GM18505 (cell line): Measurements from ENCODE around the gene MRPL48.

Experiments
- ATAC-seq: cut with Tn5 transposase; IDR thresholded peaks from one replicate; pipeline ENCODE4 v1.9.1; 2021; ENCODE audit not compliant: unreplicated experiment
- POLR2A ChIP-seq: IDR thresholded peaks from 4 replicates; pipeline ENCODE4 v1.6.1; 2011; ENCODE audit warnings: borderline replicate concordance; ENCODE audit not compliant: insufficient read depth, insufficient read length; ENCODE audit errors: extremely low read depth

Gene MRPL48

GRCh38 chr11:73838443-73839122 lies 50.9 kb downstream of the MRPL48 start:
- no peak for ATAC-seq

DNA sequence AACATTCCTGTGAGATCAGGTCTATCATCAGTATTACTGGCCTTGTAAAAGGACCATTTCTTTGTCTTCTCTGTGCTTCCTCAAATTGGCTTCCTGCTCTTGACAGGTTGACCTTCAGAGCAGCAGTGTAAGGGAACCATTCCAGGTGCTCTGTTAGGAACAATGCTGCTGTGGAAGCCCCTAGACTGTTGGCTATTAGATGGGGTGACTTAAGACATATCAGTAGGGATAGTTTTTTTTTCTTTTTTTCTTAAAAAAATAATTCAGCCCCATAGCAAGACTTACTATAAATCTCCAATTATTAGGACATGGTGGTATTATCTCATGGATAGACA lies 51.4 kb downstream of the MRPL48 start:
- no peak for TF ChIP-seq POLR2A
- no peak for ATAC-seq

More at GRCh38 chr11:73838443-73839122, 50.9 kb downstream of the MRPL48 start:
- TF ChIP-seq POLR2A: no peak

GRCh38 chr11:73851046-73851764 lies 63.5 kb downstream of the MRPL48 start:
- ATAC-seq: no peak
- no peak for TF ChIP-seq POLR2A

DNA sequence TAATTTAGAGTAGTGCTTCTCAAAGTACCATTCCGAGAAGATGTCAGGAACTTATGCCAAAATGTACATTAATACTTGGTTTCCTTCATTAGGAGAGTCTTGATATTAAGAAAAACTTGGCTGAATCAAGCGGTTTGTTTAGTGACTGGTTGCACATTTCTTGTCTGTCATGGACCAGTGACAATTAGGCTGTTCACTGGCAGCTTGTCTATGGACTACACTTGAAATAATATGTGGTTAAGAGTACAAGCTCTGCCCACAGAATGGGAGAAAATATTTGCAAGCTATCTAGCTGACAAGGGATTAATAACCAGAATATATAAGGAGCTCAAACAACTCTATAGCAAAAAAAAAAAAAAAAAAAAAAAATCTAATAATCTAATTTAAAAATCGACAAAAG lies 64.4 kb downstream of the MRPL48 start:
- ATAC-seq: no peak
- no peak for TF ChIP-seq POLR2A

DNA sequence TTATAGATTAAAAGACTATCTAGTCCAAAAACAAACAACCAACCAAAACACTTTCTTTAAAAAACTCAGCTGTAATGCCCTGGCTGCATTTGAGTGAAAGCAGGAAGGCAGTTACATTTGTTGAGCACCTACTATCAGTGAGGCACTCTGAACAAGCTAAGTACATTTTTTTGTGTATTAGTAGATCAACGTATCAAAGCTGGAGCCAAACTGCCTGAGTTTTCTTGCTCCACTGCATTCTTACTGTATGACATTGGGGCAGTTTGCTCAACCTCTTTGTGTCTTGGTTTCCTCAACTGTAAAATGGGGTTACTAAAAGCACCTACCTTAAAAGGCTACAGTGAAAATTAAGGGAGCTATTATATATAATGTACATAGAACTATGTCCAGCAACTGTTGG lies 67.0 kb downstream of the MRPL48 start:
- ATAC-seq: no peak
- TF ChIP-seq POLR2A: no peak

DNA sequence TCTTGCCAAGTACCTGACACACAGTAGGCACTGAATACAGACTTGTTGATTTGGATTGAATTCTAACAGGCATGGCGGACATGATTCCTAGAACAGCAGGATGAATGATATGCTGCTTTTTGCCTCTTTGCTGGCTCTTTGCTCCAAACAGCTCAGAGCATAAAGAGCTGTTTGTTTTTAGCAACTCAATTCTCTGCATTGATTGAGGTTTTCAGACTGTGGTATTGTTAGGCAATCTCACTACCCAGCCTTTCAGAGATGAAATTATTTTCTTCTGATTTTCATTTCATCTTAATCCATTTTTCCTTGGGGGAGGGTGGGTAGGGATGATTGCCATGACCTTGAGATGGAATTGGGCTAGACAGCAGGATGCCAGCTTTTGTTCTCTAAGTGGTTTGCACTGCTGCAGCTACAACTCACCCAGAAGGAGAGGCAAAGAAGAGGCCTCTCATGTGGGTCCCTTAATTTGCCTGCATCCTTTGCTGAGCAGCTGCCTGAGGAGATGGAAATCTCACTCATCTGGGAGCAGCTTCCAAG lies 68.4 kb downstream of the MRPL48 start:
- no peak for ATAC-seq
- no peak for TF ChIP-seq POLR2A

DNA sequence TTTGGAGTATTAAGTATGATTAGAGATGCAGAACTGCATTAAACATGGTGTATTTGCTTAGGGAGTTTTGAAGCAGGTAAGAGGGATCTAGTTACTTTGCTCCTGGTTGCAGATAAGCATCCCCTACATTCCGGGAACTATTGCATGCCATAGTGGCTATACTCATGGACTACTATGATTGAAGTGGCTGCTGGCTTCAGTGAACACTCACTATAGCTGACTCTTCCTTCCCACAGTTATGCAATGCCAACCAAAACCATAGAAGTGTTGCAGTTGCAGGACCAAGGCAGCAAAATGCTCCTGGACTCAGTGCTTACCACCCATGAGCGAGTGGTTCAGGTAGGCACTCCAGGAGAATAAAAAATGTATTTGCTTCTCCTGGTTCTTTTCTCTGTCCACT lies 72.0 kb downstream of the MRPL48 start:
- no peak for ATAC-seq
- TF ChIP-seq POLR2A: no peak

DNA sequence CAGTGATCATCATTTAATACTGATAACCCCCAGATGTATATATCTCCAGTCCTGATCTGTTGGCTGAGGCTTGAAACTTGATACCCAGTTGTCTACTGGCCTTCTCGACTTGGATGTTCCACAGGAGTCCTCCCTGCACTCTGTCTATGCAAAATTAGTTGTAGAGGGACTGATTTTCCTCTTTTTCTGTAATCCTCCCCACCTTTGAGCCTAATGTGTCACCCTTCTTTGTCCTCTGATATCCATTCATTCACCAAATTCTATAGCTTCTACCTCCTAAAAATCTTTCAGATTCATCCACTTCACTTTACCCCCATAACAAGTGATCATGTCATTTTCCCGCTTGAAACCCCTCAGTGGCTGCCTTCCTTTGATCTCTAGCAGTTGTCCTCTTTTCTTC lies 72.5 kb downstream of the MRPL48 start:
- ATAC-seq: no peak
- no peak for TF ChIP-seq POLR2A

- no peak for TF ChIP-seq POLR2A
Measured at GRCh38 chr11:73862986-73863385, 75.3 kb downstream of the MRPL48 start.

DNA sequence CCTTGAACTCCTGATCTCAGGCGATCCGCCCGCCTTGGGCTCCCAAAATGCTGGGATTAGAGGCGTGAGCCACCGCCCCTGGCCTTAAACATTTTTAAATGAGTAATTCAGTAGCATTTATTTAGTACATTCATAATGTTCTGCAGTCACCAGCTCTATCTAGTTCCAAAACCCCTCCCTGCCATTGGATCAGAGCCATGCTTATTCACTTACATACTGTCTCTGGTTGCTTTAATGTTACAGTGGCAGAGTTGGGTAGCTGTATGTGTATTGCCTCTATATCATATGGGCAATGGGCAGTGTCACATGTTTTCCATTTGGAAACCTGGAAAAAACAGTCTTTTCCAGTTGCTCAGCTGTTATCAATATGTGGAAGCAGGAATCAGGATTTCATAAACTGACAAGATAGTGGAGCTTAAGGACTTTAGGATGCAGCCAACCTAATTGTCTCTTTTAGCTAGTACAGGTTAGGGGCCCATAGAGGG lies 78.5 kb downstream of the MRPL48 start:
- no peak for TF ChIP-seq POLR2A
- ATAC-seq: no peak

More at GRCh38 chr11:73862986-73863385, 75.3 kb downstream of the MRPL48 start:
- ATAC-seq: no peak

DNA sequence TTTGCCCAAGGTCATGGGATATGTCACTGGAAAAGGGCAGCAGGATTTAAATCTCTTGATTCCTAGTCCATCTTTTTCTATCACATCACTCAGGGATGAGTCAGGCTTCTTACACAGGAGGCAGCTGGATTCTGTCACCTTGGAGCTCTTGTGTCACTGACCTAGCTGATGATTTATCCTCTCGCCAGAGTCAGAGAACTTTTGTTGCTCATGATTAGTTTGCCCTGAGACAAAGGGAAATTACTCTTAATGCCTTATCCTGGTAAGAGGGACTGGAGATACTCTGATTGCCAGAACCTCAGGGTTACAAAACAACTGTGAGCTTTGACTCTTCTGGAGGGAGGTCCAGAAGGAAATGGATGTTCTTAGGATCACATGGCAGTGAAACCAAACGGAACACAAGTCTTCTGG lies 78.9 kb downstream of the MRPL48 start:
- TF ChIP-seq POLR2A: no peak
- no peak for ATAC-seq

GRCh38 chr11:73869332-73869949 lies 81.8 kb downstream of the MRPL48 start:
- no peak for TF ChIP-seq POLR2A
- no peak for ATAC-seq

- ATAC-seq: no peak
- TF ChIP-seq POLR2A: no peak
Measured at GRCh38 chr11:73870261-73870660, 82.6 kb downstream of the MRPL48 start.

GRCh38 chr11:73872749-73873357 lies 85.2 kb downstream of the MRPL48 start:
- no peak for ATAC-seq
- TF ChIP-seq POLR2A: no peak

DNA sequence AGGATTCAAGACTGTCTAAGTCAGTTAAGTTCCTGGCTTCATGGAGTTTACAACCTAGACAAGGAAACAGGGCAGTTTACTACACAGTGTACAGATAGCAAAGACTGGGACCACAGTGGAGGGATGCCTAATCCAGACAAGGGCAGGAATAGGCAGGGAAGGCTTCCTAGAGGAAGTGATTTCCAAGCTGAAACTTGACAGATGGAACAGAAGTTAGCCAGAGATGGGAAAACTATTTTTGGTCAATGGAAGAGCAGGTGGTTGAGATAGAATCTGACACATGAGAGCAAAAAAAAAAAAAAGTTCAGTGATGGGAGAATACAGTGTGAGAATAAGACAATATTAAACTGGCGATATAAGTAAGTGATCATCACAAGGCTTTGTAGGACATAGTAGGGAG lies 87.7 kb downstream of the MRPL48 start:
- no peak for ATAC-seq
- no peak for TF ChIP-seq POLR2A
